Chondrocyte (in vitro differentiated cells): Measurements from ENCODE around the gene ALOX15B. TPM values are rescaled to one million over a fixed set of nuclear protein-coding genes. Genes with fewer than 3 reads are reported as not detected.

Experiments used
- DNase-seq: peaks from one replicate; pipeline ENCODE4 v3.0.0; 2021; ENCODE audit warnings: mixed read lengths, low spot score
- H3K27ac Mint-ChIP-seq: one replicate; pipeline ENCODE4 v1.8.0; 2021; ENCODE audit warnings: mild to moderate bottlenecking, moderate library complexity, mixed read lengths; ENCODE audit not compliant: unreplicated experiment
- H3K27me3 Mint-ChIP-seq: 2 replicates; pipeline ENCODE4 v1.8.0; 2021; ENCODE audit warnings: low read depth, mixed read lengths
- H3K36me3 Mint-ChIP-seq: 2 replicates; pipeline ENCODE4 v1.8.0; 2021; ENCODE audit warnings: low read depth, mixed read lengths
- H3K4me1 Mint-ChIP-seq: 2 replicates; pipeline ENCODE4 v1.8.0; 2021; ENCODE audit warnings: low read depth, mild to moderate bottlenecking, mixed read lengths
- H3K4me3 Mint-ChIP-seq: one replicate; pipeline ENCODE4 v1.8.0; 2021; ENCODE audit warnings: mild to moderate bottlenecking, moderate library complexity, mixed read lengths; ENCODE audit not compliant: unreplicated experiment
- H3K9me3 Mint-ChIP-seq: 2 replicates; pipeline ENCODE4 v1.8.0; 2021; ENCODE audit warnings: low read depth, mixed read lengths
- CTCF ChIP-seq: fragments of 200-600 bp; sonication (generic); IDR thresholded peaks from 2 replicates; pipeline ENCODE4 v1.5.0; 2021; ENCODE audit warnings: antibody characterized with exemption, mild to moderate bottlenecking, moderate library complexity
- long read RNA-seq: library from polyadenylated mRNA; stranded (forward); transcript quantifications from one replicate; pipeline ENCODE4 v2.0.0, GENCODE V29; 2021
- total RNA-seq: library from RNA; stranded (reverse); gene quantifications from 3 replicates; pipeline ENCODE4 v1.2.1, GENCODE V29; 2021

The ALOX15B gene
- not detected in 3 replicates for total RNA-seq
- long read RNA-seq: 0 reads

- Mint-ChIP-seq H3K36me3 (no peaks in the 10 kb centered on the region), H3K4me3 (no peak within 1 kb of the TSS), H3K4me1 (peaks cover 3% of the 10 kb centered on the region), H3K27ac (no peak within 1 kb of the TSS), H3K9me3 (no peaks in the 10 kb centered on the region), H3K27me3 (peaks cover 18% of the 10 kb centered on the region)
- DNase-seq: peak; percentile 89
- no peak for TF ChIP-seq CTCF
These were observed at the start of gene ALOX15B for GRCh38 chr17:8038954-8039610. TSS of gene ALOX15B (plus strand) at chr17:8039059. CDS start at chr17:8039156, 97 bp downstream.

GRCh38 chr17:7989781-7990655 lies 48.8 kb upstream of the ALOX15B start:
- DNase-seq: no peak
- Mint-ChIP-seq H3K27me3 (peaks cover 10% of the 10 kb centered on the region), H3K27ac (no peak overlapping the region), H3K4me3 (peak overlapping the region; percentile 63), H3K9me3 (no peaks in the 10 kb centered on the region), H3K36me3 (no peaks in the 10 kb centered on the region), H3K4me1 (no peaks in the 10 kb centered on the region)
- TF ChIP-seq CTCF: peak; percentile 98

- Mint-ChIP-seq H3K9me3 (no peaks in the 10 kb centered on the region), H3K27me3 (peaks cover 12% of the 10 kb centered on the region), H3K4me1 (no peaks in the 10 kb centered on the region), H3K4me3 (no peak overlapping the region), H3K27ac (no peak overlapping the region), H3K36me3 (no peaks in the 10 kb centered on the region)
- no peak for TF ChIP-seq CTCF
- DNase-seq: no peak
These were observed 46.3 kb upstream of the ALOX15B start for GRCh38 chr17:7992516-7992915.

GRCh38 chr17:7992924-7993323 lies 45.9 kb upstream of the ALOX15B start:
- Mint-ChIP-seq H3K4me1 (no peaks in the 10 kb centered on the region), H3K36me3 (no peaks in the 10 kb centered on the region), H3K9me3 (no peaks in the 10 kb centered on the region), H3K27me3 (peaks cover 11% of the 10 kb centered on the region), H3K4me3 (no peak overlapping the region), H3K27ac (no peak overlapping the region)
- DNase-seq: no peak
- TF ChIP-seq CTCF: no peak

GRCh38 chr17:7993972-7994589 lies 44.8 kb upstream of the ALOX15B start:
- peaks cover 17% of the 10 kb centered on the region for H3K27me3 Mint-ChIP-seq
- H3K36me3 Mint-ChIP-seq: no peaks in the 10 kb centered on the region
- H3K4me3 Mint-ChIP-seq: no peak overlapping the region
- H3K4me1 Mint-ChIP-seq: no peaks in the 10 kb centered on the region
- TF ChIP-seq CTCF: no peak
- no peak for DNase-seq
- H3K27ac Mint-ChIP-seq: no peak overlapping the region
- no peaks in the 10 kb centered on the region for H3K9me3 Mint-ChIP-seq
